IPS DF 19.7 (cell line): ENCODE results near the gene NOP10.

Experiments used
- DNase-seq: peaks from one replicate; pipeline ENCODE4 v3.0.0-alpha.2; 2013; ENCODE audit warnings: low read depth, low spot score

The NOP10 gene

DNA sequence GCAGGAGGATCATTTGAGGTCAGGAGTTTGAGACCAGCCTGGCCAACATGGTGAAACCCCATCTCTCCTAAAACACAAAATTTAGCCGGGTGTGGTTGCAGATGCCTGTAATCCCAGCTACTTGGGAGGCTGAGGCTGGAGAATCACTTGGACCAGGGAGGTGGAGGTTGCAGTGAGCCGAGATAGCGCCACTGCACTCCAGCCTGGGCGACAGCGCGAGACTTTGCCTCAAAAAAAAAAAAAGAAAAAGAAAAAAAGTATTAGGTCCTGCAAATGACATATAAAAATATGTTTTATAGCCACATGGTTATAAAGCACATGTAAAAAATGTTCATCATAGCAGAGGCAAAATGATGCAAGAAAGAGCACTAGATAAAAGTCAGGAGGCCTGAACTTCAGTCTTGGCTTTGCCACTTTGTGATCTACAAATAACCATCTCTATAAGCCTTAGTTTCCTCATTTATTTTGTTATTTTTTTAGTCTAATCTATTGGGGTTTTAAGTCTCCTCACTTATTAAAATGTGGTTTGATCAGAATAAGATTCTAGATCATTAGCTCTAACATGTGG lies 10.3 kb downstream of the NOP10 start:
- no peak for DNase-seq

GRCh38 chr15:34331809-34332208 lies 11.1 kb downstream of the NOP10 start:
- DNase-seq: no peak

GRCh38 chr15:34330279-34330678 lies 12.7 kb downstream of the NOP10 start:
- no peak for DNase-seq

DNA sequence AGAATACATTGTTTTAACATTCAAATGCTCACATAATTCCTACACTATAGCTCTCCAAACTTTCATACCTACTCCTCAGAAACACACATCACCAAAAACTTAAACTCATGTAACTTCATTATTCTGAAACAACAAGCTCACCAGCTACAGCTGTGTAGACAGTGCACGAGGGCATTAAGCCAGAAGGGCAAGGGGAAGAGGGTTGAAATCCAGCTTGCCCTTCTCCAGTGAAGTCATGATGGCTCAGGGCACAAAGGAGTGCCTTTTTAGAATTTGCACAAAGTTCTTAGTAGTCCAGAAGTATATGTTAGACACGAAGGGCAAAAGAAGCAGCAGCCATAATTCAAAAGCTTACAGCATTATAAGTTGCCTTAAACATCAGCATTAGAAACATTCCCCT lies 13.9 kb downstream of the NOP10 start:
- DNase-seq: no peak

GRCh38 chr15:34327906-34328305 lies 15.0 kb downstream of the NOP10 start:
- no peak for DNase-seq

- DNase-seq: no peak
Observed at GRCh38 chr15:34325368-34325767, 17.6 kb downstream of the NOP10 start.

DNA sequence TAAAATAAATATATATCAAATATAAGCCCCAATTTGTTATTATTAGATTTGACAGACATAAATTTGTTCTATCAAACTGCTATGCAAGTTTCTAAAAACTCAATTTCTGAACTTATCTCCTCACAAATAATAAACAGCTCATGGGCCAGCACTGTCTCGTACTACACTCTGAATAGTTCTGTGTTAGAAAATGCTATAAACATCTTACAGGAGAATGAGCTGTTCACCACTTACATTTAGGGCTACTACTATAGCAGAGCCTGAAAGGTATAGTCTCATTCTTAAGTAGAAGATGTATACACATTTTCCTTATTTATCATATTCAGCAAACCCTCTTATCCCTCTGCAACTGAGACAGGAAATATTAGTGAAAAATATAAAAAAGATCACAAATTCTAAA lies 18.0 kb downstream of the NOP10 start:
- no peak for DNase-seq

GRCh38 chr15:34323217-34323616 lies 19.7 kb downstream of the NOP10 start:
- DNase-seq: no peak

- no peak for DNase-seq
Observed at GRCh38 chr15:34318277-34319079, 24.5 kb downstream of the NOP10 start.

GRCh38 chr15:34314491-34315490 lies 28.1 kb downstream of the NOP10 start:
- no peak for DNase-seq

DNA sequence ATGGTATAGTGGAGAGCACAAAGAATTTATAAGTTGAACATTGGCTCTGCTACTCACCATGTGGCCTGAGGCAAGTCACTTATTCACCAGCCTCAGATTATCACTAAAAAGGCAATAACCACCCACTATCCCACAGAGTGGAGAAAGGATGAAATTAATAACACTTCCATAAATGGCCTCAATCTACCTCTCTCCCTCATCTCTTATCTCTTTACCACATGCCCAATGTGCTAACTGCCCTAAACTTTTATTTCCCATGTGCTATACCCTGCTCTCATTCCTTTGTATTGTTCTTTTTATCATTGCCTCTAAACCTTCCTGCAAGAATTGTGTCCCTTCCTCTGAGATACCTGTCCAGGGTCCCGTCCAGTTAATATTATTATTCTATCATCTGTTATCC lies 31.4 kb downstream of the NOP10 start:
- no peak for DNase-seq

DNA sequence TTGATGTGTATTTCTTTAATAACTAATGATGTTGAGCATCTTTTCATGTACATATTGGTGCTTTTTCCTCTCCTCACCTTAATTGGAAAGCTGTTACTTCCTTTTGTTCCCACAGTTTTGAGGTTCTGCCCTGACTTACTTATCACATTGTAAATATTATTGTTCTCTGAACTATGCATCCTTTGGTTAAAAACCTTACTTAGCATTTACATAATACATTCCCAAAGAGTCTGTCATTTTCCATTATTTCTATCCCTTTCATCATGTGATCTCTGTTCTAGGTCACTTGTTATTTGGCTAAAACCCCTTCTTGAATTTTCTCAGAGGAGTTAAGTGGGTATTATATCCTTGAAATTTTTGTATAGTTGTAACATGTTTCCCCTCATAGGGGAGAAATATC lies 38.3 kb downstream of the NOP10 start:
- DNase-seq: no peak

DNA sequence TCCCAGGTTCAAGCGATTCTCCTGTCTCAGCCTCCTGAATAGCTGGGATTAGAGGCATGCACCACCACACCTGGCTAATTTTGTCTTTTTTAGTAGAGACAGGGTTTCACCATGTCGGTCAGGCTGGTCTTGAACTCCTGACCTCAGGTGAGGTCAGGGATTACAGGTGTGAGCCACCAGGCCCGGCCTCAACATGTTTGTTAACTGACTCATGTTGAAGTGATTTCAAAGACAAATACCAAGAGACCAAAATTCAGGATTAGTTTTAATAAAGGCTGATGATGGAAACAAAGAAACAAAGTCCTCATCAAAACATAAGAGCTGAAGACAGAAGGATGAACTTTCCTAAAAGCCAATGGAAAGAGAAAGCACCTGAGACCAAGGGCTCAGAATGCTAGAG lies 41.9 kb downstream of the NOP10 start:
- no peak for DNase-seq

DNA sequence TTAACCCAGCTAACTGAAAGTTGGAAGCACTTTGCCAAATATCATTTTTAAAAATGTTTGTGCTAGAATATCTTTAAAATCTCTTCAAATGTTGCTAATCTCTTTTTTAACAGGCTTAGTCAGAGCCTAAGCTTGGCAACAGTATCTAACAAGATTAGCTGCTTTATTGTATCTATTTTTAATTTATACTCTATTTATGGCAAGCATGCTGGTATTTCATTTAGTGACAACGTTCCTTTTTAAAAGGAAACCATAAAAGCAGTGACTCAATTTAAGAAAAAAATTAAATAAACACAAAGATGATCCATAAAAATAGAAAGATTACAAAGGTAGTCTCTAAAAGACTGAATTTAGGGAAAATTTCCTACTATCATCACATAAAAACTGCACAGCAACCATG lies 45.9 kb downstream of the NOP10 start:
- no peak for DNase-seq

- DNase-seq: no peak
Observed at GRCh38 chr15:34292621-34293020, 50.3 kb downstream of the NOP10 start.
